Loucy (cell line): ENCODE results near the gene PNPLA7.

Experiments
- CTCF ChIP-seq: fragments of 200-600 bp; sonication (generic); conservative IDR thresholded peaks from 2 replicates; pipeline ENCODE4 v1.5.1; 2014; ENCODE audit warnings: mild to moderate bottlenecking, antibody characterized with exemption, low read length
- EZH2phosphoT487 ChIP-seq: fragments of 200-600 bp; IDR thresholded peaks from 2 replicates; pipeline ENCODE4 v1.6.1; 2018; ENCODE audit warnings: antibody characterized with exemption, mild to moderate bottlenecking, moderate library complexity, borderline replicate concordance

GRCh38 chr9:137593176-137593575 lies 43.0 kb upstream of the PNPLA7 start:
- TF ChIP-seq EZH2phosphoT487, result no peak
- TF ChIP-seq CTCF, result no peak
